ENCODE data around the gene CDYL.

The CDYL gene

DNA sequence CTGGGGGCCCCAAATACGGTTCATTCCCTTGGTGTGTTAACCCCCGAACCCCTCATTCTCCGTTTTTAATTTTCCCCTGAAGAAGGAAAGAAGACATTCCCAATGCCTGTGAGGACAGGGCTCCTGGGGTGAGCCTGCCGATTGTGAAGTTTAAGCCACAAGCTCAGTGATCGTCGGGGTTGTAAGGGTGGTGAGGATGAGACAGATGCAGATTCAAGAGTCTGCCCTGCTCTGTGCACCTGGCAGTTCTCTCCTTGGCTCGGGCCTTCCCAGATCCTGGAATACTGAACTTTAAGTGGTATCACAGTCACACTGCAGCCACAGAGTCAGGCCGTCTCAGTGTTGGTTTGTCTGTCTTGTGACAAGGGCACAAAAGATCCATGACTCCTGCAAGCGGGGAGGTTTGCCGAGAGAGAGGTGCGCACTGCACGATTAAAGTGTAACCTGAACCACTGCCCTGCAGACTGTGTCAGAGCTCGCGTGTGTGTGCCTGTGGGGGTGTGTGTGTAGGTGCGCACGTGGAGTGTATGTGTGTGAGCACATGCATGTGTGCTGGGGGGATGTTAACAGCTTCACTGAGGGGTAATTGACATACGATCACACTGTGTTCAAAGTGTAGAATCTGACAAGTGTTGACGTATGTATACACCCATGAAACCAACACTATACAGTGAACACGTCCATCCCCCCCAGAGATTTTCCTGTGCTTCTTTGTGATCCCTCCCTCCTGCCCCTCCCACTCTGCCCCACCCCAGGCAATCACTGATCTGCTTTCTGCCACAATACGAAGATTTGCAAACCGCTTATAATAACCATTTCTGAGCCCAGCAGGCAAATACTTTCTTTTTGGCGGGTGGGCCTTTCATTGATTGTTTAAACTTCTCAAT lies 188.7 kb downstream of the CDYL start:
- no peak for DNase-seq (ENCODE audit: low read depth)

DNA sequence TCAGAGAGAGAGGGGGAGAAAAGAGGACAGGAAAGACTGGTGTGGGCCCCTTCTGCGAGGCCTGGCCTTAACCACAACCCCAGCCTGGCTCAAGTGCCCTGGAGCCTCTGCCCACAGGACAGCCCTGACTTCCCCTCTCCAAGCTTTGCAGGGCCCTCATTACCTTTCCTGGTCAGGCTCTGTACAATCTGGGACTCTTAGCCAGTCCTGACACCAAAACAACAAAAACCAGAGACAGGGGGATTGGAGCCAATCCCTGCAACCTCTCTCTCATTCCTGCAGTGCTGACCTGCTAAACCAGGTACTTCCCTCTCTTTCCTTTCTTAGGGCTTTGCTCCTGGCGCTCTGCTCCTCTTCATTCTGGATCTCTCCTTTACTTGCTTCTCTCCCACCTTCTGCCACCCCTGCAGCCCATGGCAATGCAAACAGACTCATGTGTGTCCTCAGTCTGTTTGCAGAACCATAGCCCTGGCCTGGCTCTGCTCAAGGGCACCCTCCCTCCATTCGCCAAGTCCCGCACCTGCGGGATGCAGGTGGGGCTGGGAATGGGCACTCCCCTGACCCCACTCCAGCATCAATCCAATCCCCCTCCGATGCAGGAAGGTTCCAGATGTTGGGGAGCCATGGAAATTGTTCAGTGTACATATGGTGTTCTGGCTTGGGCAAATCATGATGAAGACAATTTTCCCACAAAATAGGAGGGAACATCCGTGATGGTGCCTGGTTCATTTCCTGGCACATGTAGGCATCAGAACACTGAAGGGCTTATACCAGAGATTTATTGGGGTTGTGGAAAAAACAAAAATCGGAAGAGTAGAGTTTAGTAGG lies 189.6 kb downstream of the CDYL start:
- no peak for DNase-seq (ENCODE audit: low read depth)

GRCh38 chr6:4967301-4968030 lies 191.3 kb downstream of the CDYL start:
- DNase-seq (ENCODE audit: low read depth) = no peak

DNA sequence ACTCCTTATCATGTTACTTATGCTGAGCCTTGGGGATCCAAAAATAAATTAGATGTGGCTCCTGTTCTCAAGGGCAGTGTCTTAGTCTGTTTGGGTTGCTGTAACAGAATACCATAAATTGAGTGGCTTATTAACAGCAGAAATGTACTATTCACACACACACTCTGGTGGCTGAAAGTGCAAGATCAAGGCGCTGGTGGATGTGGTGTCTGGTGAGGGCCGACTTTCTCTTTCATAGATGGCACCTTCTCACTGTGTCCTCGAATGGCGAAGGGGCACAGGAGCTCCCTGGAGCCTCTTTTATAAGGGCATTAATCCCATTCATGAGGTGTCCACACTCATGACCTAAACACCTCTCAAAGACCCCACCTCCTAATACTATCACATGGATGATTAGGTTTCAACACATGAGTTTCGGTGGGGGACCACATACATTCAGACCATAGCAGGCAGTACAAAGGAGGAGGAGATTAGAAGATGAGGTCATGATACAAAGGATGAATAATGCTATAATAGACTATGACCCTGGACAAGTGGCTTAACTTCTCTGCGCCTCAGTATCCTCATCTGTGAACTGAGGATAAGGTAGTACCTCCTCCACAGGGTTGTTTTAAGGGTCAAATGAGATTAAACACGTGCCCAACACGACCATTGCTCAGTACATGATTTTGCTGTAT lies 193.5 kb downstream of the CDYL start:
- no peak for DNase-seq (ENCODE audit: low read depth)

DNA sequence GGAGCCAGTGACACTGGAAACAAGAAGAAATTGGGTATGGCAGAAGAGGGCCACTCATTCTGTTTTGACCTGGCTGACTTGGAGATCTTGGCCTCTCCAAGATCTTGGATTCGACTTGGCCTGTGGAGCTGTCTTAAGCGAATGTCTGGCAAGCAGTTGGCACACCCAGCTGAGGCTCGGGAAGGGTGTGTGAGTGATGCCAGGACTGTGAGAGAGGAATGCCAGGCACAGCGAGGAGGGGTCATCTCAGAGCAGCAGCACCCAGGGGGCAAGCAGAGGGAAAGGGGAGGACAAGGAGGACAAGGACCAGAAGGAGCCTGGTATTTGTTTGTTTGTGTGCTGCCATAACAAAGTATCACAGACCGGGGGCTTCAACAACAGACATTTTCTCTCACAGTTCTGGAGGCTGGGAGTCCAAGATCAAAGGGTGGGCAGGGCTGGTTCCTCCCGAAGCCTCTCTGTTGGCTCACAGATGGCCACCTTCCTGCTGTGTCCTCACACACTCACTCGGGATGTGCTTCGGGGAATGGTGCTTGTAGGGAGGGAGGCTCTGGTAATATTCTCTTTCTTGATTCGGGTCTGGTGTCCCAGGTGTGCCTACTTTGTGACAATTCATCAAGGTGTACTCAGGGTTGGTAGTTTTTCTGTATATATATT lies 194.7 kb downstream of the CDYL start:
- DNase-seq (ENCODE audit: low read depth) = no peak

DNA sequence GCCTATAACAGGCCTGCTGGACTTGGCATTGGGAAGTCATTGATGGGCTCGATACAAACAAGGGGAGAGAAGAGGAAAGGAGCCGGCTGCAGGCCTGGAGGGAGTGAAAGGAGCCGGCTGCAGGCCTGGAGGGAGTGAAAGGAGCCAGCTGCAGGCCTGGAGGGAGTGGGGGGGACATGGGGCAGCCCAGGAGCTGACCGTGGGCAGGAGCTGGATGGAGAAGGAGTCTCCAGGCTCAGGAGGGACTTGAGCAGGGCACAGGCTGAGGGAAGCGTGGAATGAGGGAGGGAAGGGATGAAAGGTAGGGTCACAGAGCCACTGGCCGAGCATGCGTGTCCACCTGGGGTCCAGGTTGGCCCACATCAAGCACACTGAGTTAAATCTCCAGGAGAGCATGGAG lies 195.6 kb downstream of the CDYL start:
- DNase-seq (ENCODE audit: low read depth) = no peak

- DNase-seq (ENCODE audit: low read depth) = no peak
Measured at GRCh38 chr6:4972438-4972837, 196.2 kb downstream of the CDYL start.

GRCh38 chr6:4973415-4973814 lies 197.2 kb downstream of the CDYL start:
- no peak for DNase-seq (ENCODE audit: low read depth)

GRCh38 chr6:4973982-4974745 lies 198.0 kb downstream of the CDYL start:
- DNase-seq (ENCODE audit: low read depth) = no peak

DNA sequence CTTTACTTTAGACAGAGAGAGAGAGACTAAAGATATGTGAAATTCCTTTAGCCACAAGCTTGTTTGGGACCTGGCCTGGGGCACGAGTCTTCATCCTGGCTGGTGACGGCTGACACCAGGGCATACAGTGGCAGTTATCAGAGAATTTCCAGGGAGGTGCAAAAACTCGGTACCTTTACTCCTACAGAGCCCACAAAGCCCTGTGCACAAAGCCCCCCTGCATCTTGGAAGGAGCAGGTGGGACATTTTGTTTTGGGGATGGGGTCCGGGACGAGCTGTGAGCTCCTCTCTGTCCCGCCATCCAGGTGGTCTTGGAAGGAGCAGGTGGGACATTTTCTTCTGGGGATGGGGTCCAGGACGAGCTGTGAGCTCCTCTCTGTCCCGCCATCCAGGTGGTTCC lies 198.8 kb downstream of the CDYL start:
- no peak for DNase-seq (ENCODE audit: low read depth)

- DNase-seq (ENCODE audit: low read depth) = no peak
Measured at GRCh38 chr6:4975506-4975905, 199.3 kb downstream of the CDYL start.

- DNase-seq (ENCODE audit: low read depth) = no peak
Measured at GRCh38 chr6:4977468-4977867, 201.3 kb downstream of the CDYL start.

GRCh38 chr6:4979426-4979825 lies 203.2 kb downstream of the CDYL start:
- no peak for DNase-seq (ENCODE audit: low read depth)

DNA sequence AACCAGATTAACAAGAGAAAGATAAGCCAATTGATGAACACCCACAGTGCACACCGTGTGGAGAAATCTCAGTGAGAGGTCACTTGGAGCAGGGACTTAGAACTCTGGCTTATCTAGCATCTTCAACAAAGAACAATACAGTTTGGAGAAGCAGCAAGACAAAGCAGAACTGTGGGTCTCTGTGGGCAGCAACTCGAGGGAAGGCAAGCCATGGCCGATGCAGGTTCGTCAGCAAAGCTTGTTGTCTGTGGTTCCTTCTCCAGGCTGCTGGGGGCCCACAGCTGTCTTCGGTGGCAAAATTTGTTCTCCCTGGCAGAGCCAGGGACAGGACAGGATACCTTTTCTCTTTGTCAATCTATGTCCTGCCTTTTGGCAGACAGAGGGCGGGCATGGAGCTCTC lies 205.6 kb downstream of the CDYL start:
- DNase-seq (ENCODE audit: low read depth) = no peak

DNA sequence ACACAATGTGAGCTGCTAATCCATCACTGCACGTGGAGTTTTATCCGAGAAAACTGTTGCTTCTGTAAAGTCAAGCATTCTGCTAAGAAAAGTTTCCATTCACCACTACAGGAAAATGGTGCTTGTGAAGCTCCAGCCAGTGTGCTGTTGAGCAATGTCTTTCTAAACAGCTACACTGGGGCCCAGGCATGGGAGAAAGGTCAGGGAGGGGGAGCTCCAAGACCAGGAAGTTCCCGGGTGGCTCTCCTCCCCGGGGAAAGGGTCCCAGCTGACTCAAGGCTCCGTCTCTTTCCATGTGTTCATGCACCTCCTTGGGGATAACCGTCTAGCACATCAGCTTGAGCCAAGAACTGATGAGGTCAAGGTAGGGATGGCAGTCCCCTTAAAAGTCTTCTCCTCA lies 207.1 kb downstream of the CDYL start:
- no peak for DNase-seq (ENCODE audit: low read depth)

GRCh38 chr6:4986999-4987398 lies 210.8 kb downstream of the CDYL start:
- no peak for DNase-seq (ENCODE audit: low read depth)

DNA sequence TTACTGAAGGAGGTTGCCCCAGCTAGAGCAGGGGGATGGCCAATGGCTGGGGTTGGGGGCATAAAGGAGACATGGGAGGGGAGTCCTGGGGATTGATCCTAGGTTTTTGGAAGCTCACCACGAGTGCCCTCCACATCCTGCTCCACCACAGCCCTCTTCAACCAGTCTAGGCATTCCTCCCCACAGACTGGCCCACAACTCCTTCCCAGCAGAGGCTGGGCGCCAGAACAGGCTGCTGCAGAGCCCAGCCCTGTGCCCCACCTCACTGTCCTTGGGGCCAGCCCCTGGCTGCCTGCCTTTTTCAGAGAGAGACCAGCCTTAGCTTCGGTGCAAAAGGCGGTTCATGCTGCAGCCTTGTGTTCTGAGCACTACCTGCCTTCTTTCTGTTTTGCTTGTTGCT lies 211.2 kb downstream of the CDYL start:
- DNase-seq (ENCODE audit: low read depth) = no peak

DNA sequence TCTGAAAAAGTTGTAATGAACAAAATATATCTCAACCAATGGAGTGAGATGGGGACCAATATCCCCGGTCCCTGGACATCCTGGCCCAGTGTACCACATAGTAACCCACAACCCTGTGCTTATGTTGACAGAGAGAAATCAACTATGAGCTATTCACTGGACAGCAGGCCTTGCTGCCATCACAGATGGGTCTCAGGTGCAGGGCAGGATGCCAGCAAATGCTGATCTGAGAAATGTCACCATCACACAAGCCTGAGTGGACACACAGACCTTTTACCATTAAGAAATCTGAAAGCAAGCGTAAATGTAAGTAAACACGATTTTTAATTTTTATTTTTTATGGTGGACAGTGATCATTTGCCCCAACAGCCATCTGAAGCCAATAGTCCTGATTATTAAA lies 218.5 kb downstream of the CDYL start:
- no peak for DNase-seq (ENCODE audit: low read depth)

DNA sequence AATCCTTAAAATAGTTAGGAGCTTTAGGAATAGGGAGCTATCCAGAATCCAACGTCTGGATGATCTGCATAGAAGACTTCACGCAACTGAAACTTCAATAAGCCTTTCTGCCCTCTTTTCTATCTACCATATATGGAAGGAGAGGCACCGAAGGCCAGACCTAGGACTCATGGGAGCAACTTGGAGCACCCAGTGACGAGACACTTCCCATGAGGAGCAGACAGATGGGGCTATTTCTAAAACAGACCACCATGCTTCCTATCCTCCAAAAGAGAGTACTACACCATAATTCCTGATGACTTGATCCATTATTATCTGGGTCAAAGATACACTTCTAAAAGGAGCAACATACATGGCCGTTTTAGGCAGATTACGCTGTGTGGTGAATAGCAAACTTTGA lies 221.7 kb downstream of the CDYL start:
- DNase-seq (ENCODE audit: low read depth) = no peak

DNA sequence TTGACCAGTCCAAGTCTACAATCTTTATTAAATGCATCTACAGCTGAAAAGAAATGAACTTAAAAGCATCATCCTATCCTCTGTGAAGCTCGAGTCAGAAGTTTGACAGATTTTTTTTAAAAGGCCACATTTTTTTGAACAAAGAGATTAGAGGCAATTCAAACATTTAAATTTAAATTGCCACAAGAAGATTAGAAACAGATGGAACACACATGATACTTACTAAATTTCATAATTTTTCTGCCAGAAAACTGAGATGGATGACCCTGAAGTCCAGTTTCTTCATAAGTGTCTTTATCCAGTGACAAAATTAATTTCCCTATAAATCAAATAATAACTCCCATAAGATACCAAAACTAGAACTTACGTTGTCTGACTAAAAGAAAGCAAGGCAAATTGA lies 223.4 kb downstream of the CDYL start:
- DNase-seq (ENCODE audit: low read depth) = no peak
